MM.1S (cell line): ENCODE data around the gene ZNF566.
A peak's percentile ranks its signal among the peaks of the same experiment; 100 is the strongest.

Source experiments
- DNase-seq: peaks from one replicate; pipeline ENCODE4 v3.0.0-alpha.2; 2015
- H2AFZ ChIP-seq: fragments of 300-600 bp; sonication (generic); 2 replicates; pipeline ENCODE4 v1.6.0; 2016; ENCODE audit warnings: antibody characterized with exemption, low read length
- H3F3A ChIP-seq: fragments of 300-600 bp; sonication (generic); 2 replicates; pipeline ENCODE4 v1.6.1; 2016; ENCODE audit warnings: mild to moderate bottlenecking, antibody characterized with exemption, low read length, moderate library complexity, mixed read lengths; ENCODE audit not compliant: insufficient read depth
- H3K27ac ChIP-seq: fragments of 300-600 bp; sonication (generic); 2 replicates; pipeline ENCODE4 v1.5.1; 2016; ENCODE audit warnings: mild to moderate bottlenecking, low read length
- H3K27me3 ChIP-seq: fragments of 300-600 bp; sonication (generic); replicated peaks from 2 replicates; pipeline ENCODE4 v1.6.0; 2016; ENCODE audit warnings: low read length; ENCODE audit not compliant: insufficient read depth
- H3K36me3 ChIP-seq: fragments of 300-600 bp; sonication (generic); replicated peaks from 2 replicates; pipeline ENCODE4 v1.6.1; 2016; ENCODE audit warnings: mild to moderate bottlenecking, low read length, mixed read lengths; ENCODE audit not compliant: insufficient read depth
- H3K4me1 ChIP-seq: fragments of 300-600 bp; sonication (generic); 2 replicates; pipeline ENCODE4 v1.6.1; 2016; ENCODE audit warnings: low read length, mixed read lengths
- H3K4me2 ChIP-seq: fragments of 300-600 bp; sonication (generic); 2 replicates; pipeline ENCODE4 v1.6.0; 2016; ENCODE audit warnings: low read depth, low read length
- H3K4me3 ChIP-seq: fragments of 300-600 bp; sonication (generic); 2 replicates; pipeline ENCODE4 v1.5.1; 2016; ENCODE audit warnings: low read length, mixed read lengths
- H3K79me2 ChIP-seq: fragments of 300-600 bp; sonication (generic); 2 replicates; pipeline ENCODE4 v1.6.1; 2016; ENCODE audit warnings: mixed run types, low read length, mixed read lengths
- H3K9ac ChIP-seq: fragments of 300-600 bp; sonication (generic); 2 replicates; pipeline ENCODE4 v1.6.1; 2016; ENCODE audit warnings: low read length, mixed read lengths
- H3K9me2 ChIP-seq: fragments of 300-600 bp; sonication (generic); replicated peaks from 2 replicates; pipeline ENCODE4 v1.6.1; 2016; ENCODE audit warnings: mild to moderate bottlenecking, low read length, mixed read lengths; ENCODE audit not compliant: insufficient read depth
- H3K9me3 ChIP-seq: fragments of 300-600 bp; sonication (generic); replicated peaks from 2 replicates; pipeline ENCODE4 v1.6.1; 2016; ENCODE audit warnings: mild to moderate bottlenecking, low read length, mixed read lengths; ENCODE audit not compliant: insufficient read depth
- H4K20me1 ChIP-seq: fragments of 300-600 bp; sonication (generic); 2 replicates; pipeline ENCODE4 v1.6.1; 2016; ENCODE audit warnings: mild to moderate bottlenecking, low read length, moderate library complexity, mixed read lengths; ENCODE audit not compliant: insufficient read depth
- CTCF ChIP-seq: fragments of 300-600 bp; sonication (generic); IDR thresholded peaks from 2 replicates; pipeline ENCODE4 v1.5.1; 2016; ENCODE audit warnings: antibody characterized with exemption, low read length, mixed read lengths
- EZH2 ChIP-seq: fragments of 300-600 bp; sonication (generic); optimal IDR thresholded peaks from 2 replicates; pipeline ENCODE3; 2017; ENCODE audit warnings: low read depth, mild to moderate bottlenecking, antibody characterized with exemption, low read length, mixed read lengths
- EZH2phosphoT487 ChIP-seq: fragments of 300-600 bp; sonication (generic); IDR thresholded peaks from 2 replicates; pipeline ENCODE4 v1.6.1; 2018; ENCODE audit warnings: antibody characterized with exemption, low read length

The ZNF566 gene

GRCh38 chr19:36489118-36489919 lies at the start of gene ZNF566:
ZNF566 (minus strand) TSS chr19:36489561; CDS start chr19:36476557, 13,004 bp downstream.
- peak within 1 kb of the TSS; percentile 35; the same call in 1 of the 2 replicates for H2AFZ ChIP-seq
- peak within 1 kb of the TSS; percentile 27; the same call in 1 of the 2 replicates for H3K4me2 ChIP-seq
- no peaks in the 10 kb centered on the region for H4K20me1 ChIP-seq
- DNase-seq: peak; percentile 48
- H3K27me3 ChIP-seq: no peaks in the 10 kb centered on the region
- no peaks in the 10 kb centered on the region for H3K4me1 ChIP-seq
- no peaks in the 10 kb centered on the region for H3K36me3 ChIP-seq
- H3K9me2 ChIP-seq: no peaks in the 10 kb centered on the region
- H3K9ac ChIP-seq: no peak within 1 kb of the TSS
- H3K27ac ChIP-seq: no peak within 1 kb of the TSS
- H3K9me3 ChIP-seq: no peaks in the 10 kb centered on the region
- peak within 1 kb of the TSS; percentile 40 for H3K4me3 ChIP-seq
- no peaks in the 10 kb centered on the region for H3K79me2 ChIP-seq
- no peaks in the 10 kb centered on the region for H3F3A ChIP-seq
- TF ChIP-seq EZH2phosphoT487 (no peak), CTCF (no peak), EZH2 (no peak)

- Histone ChIP-seq H4K20me1 (no peaks in the 10 kb centered on the region), H3K79me2 (no peaks in the 10 kb centered on the region), H3K9me3 (no peaks in the 10 kb centered on the region), H3K4me3 (peak overlapping the region; percentile 59), H3K4me1 (no peaks in the 10 kb centered on the region), H2AFZ (peak overlapping the region; percentile 93), H3K4me2 (peak overlapping the region; percentile 62), H3K27ac (no peak overlapping the region), H3K27me3 (no peaks in the 10 kb centered on the region), H3K36me3 (no peaks in the 10 kb centered on the region), H3F3A (no peaks in the 10 kb centered on the region), H3K9ac (no peak overlapping the region), H3K9me2 (no peaks in the 10 kb centered on the region)
- TF ChIP-seq EZH2phosphoT487 (no peak), CTCF (no peak), EZH2 (no peak)
- no peak for DNase-seq
These were observed 39.7 kb upstream of the ZNF566 start for GRCh38 chr19:36528921-36529518.

GRCh38 chr19:36528194-36528920 lies 39.0 kb upstream of the ZNF566 start, which contains the start of gene ZNF260:
ZNF260 (minus strand) TSS chr19:36528271; CDS start chr19:36515238, 13,033 bp downstream.
- Histone ChIP-seq H3K79me2 (no peaks in the 10 kb centered on the region), H2AFZ (peak within 1 kb of the TSS; percentile 93)
- DNase-seq: peak; percentile 76

More at GRCh38 chr19:36528194-36528920, 39.0 kb upstream of the ZNF566 start, which contains the start of gene ZNF260:
- H3K4me3 ChIP-seq: peak within 1 kb of the TSS; percentile 59
- H3K27ac ChIP-seq: peak within 1 kb of the TSS; percentile 22; the same call in 1 of the 2 replicates
- H3K27me3 ChIP-seq: no peaks in the 10 kb centered on the region
- H3K36me3 ChIP-seq: no peaks in the 10 kb centered on the region
- peak within 1 kb of the TSS; percentile 28; the same call in 1 of the 2 replicates for H3K9ac ChIP-seq
- no peaks in the 10 kb centered on the region for H4K20me1 ChIP-seq
- no peaks in the 10 kb centered on the region for H3K9me3 ChIP-seq
- H3K4me1 ChIP-seq: no peaks in the 10 kb centered on the region
- H3K4me2 ChIP-seq: peak within 1 kb of the TSS; percentile 62
- TF ChIP-seq EZH2 (no peak), EZH2phosphoT487 (no peak), CTCF (no peak)
- no peaks in the 10 kb centered on the region for H3K9me2 ChIP-seq
- no peaks in the 10 kb centered on the region for H3F3A ChIP-seq
